Ishikawa (cell line): ENCODE data around the gene SELENOT.

Experiments
- CEBPB ChIP-seq: IDR thresholded peaks from 2 replicates; pipeline ENCODE4 v1.6.1; 2012
- CREB1 ChIP-seq: IDR thresholded peaks from 2 replicates; pipeline ENCODE4 v1.6.1; 2012; ENCODE audit warnings: low read depth
- EGR1 ChIP-seq: IDR thresholded peaks from 2 replicates; pipeline ENCODE4 v1.6.1; 2012
- EP300 ChIP-seq: IDR thresholded peaks from 2 replicates; pipeline ENCODE4 v1.6.1; 2012; ENCODE audit warnings: borderline replicate concordance
- FOXM1 ChIP-seq: IDR thresholded peaks from 2 replicates; pipeline ENCODE4 v1.6.1; 2012; ENCODE audit warnings: low read depth, borderline replicate concordance
- MAX ChIP-seq: IDR thresholded peaks from 2 replicates; pipeline ENCODE4 v1.6.1; 2012
- NFIC ChIP-seq: IDR thresholded peaks from 2 replicates; pipeline ENCODE4 v1.6.1; 2012
- RAD21 ChIP-seq: IDR thresholded peaks from 2 replicates; pipeline ENCODE4 v1.6.1; 2012; ENCODE audit warnings: low read depth
- TAF1 ChIP-seq: IDR thresholded peaks from 2 replicates; pipeline ENCODE4 v1.6.1; 2012; ENCODE audit warnings: low read depth, mild to moderate bottlenecking
- TCF12 ChIP-seq: IDR thresholded peaks from 2 replicates; pipeline ENCODE4 v1.6.1; 2012; ENCODE audit warnings: low read depth
- TEAD4 ChIP-seq: IDR thresholded peaks from 2 replicates; pipeline ENCODE4 v1.6.1; 2012
- USF1 ChIP-seq: IDR thresholded peaks from 2 replicates; pipeline ENCODE4 v1.6.1; 2012
- YY1 ChIP-seq: IDR thresholded peaks from 2 replicates; pipeline ENCODE4 v1.6.1; 2012; ENCODE audit warnings: low read depth
- ZBTB7A ChIP-seq: IDR thresholded peaks from 2 replicates; pipeline ENCODE4 v1.6.1; 2012; ENCODE audit warnings: low read depth
- TF ChIP-seq, protein P1 (sequence below): IDR thresholded peaks from 2 replicates; pipeline ENCODE4 v1.6.1; 2012; ENCODE audit warnings: low read depth, mild to moderate bottlenecking

The SELENOT gene, protein sequence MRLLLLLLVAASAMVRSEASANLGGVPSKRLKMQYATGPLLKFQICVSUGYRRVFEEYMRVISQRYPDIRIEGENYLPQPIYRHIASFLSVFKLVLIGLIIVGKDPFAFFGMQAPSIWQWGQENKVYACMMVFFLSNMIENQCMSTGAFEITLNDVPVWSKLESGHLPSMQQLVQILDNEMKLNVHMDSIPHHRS

GRCh38 chr3:150603153-150603979 lies at the start of gene SELENOT:
SELENOT (plus strand) TSS chr3:150603321; CDS start chr3:150603363, 42 bp downstream.
- TF ChIP-seq RAD21 (no peak), ZBTB7A (no peak), TAF1 (peak; percentile 96), NFIC (peak; percentile 28; the same call in 1 of the 2 replicates), CEBPB (no peak), MAX (peak; percentile 50), EGR1 (peak; percentile 17; the same call in 1 of the 2 replicates), EP300 (peak; percentile 11; the same call in 1 of the 2 replicates), FOXM1 (0 out of 2 replicates have a peak, but pooled peaks have one; percentile 32), YY1 (peak; percentile 83), USF1 (no peak), CREB1 (no peak), TEAD4 (0 out of 2 replicates have a peak, but pooled peaks have one; percentile 4), TCF12 (no peak; the same call in 1 of the 2 replicates)
- TF ChIP-seq, protein P1, sequence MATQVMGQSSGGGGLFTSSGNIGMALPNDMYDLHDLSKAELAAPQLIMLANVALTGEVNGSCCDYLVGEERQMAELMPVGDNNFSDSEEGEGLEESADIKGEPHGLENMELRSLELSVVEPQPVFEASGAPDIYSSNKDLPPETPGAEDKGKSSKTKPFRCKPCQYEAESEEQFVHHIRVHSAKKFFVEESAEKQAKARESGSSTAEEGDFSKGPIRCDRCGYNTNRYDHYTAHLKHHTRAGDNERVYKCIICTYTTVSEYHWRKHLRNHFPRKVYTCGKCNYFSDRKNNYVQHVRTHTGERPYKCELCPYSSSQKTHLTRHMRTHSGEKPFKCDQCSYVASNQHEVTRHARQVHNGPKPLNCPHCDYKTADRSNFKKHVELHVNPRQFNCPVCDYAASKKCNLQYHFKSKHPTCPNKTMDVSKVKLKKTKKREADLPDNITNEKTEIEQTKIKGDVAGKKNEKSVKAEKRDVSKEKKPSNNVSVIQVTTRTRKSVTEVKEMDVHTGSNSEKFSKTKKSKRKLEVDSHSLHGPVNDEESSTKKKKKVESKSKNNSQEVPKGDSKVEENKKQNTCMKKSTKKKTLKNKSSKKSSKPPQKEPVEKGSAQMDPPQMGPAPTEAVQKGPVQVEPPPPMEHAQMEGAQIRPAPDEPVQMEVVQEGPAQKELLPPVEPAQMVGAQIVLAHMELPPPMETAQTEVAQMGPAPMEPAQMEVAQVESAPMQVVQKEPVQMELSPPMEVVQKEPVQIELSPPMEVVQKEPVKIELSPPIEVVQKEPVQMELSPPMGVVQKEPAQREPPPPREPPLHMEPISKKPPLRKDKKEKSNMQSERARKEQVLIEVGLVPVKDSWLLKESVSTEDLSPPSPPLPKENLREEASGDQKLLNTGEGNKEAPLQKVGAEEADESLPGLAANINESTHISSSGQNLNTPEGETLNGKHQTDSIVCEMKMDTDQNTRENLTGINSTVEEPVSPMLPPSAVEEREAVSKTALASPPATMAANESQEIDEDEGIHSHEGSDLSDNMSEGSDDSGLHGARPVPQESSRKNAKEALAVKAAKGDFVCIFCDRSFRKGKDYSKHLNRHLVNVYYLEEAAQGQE = 0 out of 2 replicates have a peak, but pooled peaks have one; percentile 33

GRCh38 chr3:150555859-150556436 lies 47.2 kb upstream of the SELENOT start:
- TF ChIP-seq TCF12 (no peak), YY1 (no peak), CREB1 (no peak), NFIC (no peak), ZBTB7A (no peak), MAX (no peak), EGR1 (no peak), RAD21 (no peak), EP300 (no peak)
- TF ChIP-seq, protein P1 = no peak

DNA sequence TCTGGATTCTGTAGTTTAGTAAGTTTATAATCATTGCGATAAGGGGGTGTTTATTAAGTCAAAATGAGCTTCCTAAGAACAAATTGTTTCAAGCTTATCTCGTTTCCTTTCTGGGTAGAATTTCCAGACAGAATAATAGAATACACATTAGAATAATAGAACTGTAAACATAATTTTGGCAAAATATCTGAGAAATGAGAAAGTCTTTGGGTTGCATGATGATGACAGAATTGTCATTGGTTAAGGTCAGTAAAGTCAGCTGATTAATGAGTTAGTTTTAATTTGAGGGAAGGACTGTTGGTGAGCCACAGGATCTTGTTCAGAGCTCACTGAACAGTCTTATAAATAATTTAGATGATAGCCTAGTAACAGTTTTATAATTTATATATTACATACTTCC lies 46.3 kb upstream of the SELENOT start:
- TF ChIP-seq MAX (no peak), NFIC (no peak), TEAD4 (no peak), CREB1 (no peak), YY1 (no peak), ZBTB7A (no peak), RAD21 (no peak), TAF1 (no peak), EP300 (no peak), FOXM1 (no peak), TCF12 (no peak)
- TF ChIP-seq, protein P1 = no peak

DNA sequence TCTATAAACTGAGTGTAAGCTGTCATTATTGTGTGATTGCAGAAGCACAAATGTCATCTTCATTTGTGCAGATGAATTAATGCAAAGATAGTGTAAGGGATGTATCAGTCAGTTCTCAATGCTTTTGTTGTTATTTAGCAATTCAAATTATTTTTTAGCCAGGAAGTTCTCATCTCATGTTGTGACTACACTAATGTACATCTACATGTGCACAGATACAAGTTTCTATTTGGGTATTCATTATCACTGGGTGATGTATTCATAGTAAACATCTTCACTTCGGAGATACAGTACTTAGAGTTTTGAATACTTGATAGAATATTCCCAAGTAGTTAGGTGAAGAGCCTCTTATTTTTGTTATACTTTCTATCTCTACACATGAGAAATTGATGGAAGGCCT lies 45.4 kb upstream of the SELENOT start:
- TF ChIP-seq FOXM1 (no peak), TEAD4 (no peak), YY1 (no peak), TCF12 (no peak), TAF1 (no peak), CREB1 (no peak), ZBTB7A (no peak), RAD21 (no peak), MAX (no peak), EP300 (no peak)
- TF ChIP-seq, protein P1 = no peak
